Vagina (tissue), 2 donors: ENCODE measurements around the gene TNNT3. TPM values are rescaled to one million over a fixed set of nuclear protein-coding genes. Genes with fewer than 3 reads are reported as not detected.

Experiments
- DNase-seq, 2 donors: peaks; one replicate each; pipeline ENCODE4 v3.0.0-alpha.2; 2017; ENCODE audit errors: extremely low spot score in 2 of 2
- H3K27ac ChIP-seq: fragments of 200-600 bp; sonication (generic); one replicate; pipeline ENCODE4 v1.5.1; 2019
- H3K27me3 ChIP-seq: fragments of 200-600 bp; sonication (generic); one replicate; pipeline ENCODE4 v1.5.1; 2019
- H3K36me3 ChIP-seq, 2 donors: fragments of 200-600 bp; sonication (generic); one replicate each; pipeline ENCODE4 v1.5.1; 2017 to 2019
- H3K4me1 ChIP-seq: fragments of 200-600 bp; sonication (generic); one replicate; pipeline ENCODE4 v1.5.1; 2019
- H3K4me3 ChIP-seq, 2 donors: fragments of 200-600 bp; sonication (generic); 1 replicate in 1 of 2; 2 replicates in 1 of 2; pipeline ENCODE4 v1.5.1; 2016 to 2019
- H3K9me3 ChIP-seq: fragments of 200-600 bp; sonication (generic); one replicate; pipeline ENCODE4 v1.5.1; 2019
- CTCF ChIP-seq, 3 experiments: fragments of 450-650 bp in 2 of 3; fragments of 200-600 bp in 1 of 3; sonication (generic) in 1 of 3; IDR thresholded peaks; one replicate each; pipeline ENCODE4 v1.5.1; 2017 to 2019; ENCODE audit warnings: antibody characterized with exemption in 3 of 3, mild to moderate bottlenecking in 2 of 3, moderate library complexity in 2 of 3
- POLR2A ChIP-seq, 2 donors: fragments of 450-650 bp; IDR thresholded peaks; one replicate each; pipeline ENCODE4 v1.6.1; 2017; ENCODE audit warnings: antibody characterized with exemption in 2 of 2, mild to moderate bottlenecking in 2 of 2, moderate library complexity in 2 of 2
- POLR2AphosphoS5 ChIP-seq, 2 donors: sonication (generic); formaldehyde crosslinking; IDR thresholded peaks; one replicate each; pipeline ENCODE4 v1.9.0; 2017; ENCODE audit warnings: antibody characterized with exemption in 2 of 2, mild to moderate bottlenecking in 2 of 2, low read depth in 1 of 2; ENCODE audit not compliant: insufficient read depth in 1 of 2
- intact Hi-C: fragments of 100-400 bp; cut with DNase I; formaldehyde crosslinking; loops from one replicate; pipeline ENCODE4 v1.15.1; 2023
- total RNA-seq: library from RNA; depleted of rRNA; stranded (reverse); fragments of >200 nt; gene quantifications from one replicate; pipeline ENCODE4 v1.2.3, GENCODE V29; 2016

TNNT3 gene
- total RNA-seq, 1 donor from 2014 or later = 20.4 TPM

DNA sequence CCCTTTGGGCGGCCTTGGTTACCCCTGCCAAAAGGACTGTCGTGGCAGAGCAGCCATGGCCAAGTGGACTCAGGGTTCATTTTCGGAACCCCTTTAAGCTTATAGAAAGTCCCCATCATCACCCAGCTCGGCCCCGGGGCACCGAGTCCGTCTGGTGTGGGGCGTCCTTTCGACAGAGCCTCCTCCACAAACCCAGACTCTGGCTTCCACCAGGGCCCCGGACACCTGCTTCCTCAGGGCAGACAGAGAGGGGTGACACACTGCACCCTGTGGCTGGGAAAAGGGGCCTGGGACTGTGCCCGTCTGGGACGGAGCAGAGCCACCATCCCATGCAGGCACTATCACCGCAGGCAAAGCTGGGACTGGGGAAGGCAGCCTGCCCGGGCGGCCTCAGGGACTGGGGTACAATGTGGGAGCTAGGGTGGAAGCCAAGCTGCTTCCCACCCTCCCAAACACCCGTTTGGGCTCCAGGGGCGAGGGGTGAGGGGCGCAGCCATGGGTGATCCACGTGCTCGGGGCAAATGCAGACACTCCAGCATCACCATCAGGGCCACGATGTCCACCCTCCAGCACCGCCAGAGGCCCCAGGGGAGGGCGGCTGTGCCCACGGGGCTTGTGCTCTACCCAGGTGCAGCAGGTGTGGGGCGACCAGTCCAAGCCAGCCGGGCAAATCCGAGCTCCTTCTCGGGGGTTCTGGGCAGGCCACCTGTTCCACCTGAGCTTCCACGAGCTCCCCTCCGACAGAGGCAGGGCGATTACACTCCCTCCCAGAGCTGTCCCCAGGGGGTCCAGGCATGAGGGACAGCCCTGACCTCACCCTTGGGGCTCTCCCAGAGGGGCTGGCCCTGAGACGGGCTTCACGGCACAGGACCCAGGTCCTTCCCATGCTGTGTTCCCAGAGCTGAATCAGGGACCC, 15.9 kb downstream of the TNNT3 start:
- TF ChIP-seq POLR2A (IDR thresholded peaks at IDR 0.05) (no peak), CTCF (IDR thresholded peaks at IDR 0.05) (no peak), POLR2AphosphoS5 (IDR thresholded peaks at IDR 0.05; ENCODE audit: insufficient read depth in 1 of 2, low read depth in 1 of 2) (no peak)
- Histone ChIP-seq H3K9me3 (no peaks in the 10 kb centered on the region), H3K4me3 (no peak overlapping the region), H3K27ac (no peak overlapping the region), H3K4me1 (peaks cover 17% of the 10 kb centered on the region), H3K36me3 (no peaks in the 10 kb centered on the region), H3K27me3 (no peaks in the 10 kb centered on the region)
- intact Hi-C loops = no loop called here
- no peak for DNase-seq

DNA sequence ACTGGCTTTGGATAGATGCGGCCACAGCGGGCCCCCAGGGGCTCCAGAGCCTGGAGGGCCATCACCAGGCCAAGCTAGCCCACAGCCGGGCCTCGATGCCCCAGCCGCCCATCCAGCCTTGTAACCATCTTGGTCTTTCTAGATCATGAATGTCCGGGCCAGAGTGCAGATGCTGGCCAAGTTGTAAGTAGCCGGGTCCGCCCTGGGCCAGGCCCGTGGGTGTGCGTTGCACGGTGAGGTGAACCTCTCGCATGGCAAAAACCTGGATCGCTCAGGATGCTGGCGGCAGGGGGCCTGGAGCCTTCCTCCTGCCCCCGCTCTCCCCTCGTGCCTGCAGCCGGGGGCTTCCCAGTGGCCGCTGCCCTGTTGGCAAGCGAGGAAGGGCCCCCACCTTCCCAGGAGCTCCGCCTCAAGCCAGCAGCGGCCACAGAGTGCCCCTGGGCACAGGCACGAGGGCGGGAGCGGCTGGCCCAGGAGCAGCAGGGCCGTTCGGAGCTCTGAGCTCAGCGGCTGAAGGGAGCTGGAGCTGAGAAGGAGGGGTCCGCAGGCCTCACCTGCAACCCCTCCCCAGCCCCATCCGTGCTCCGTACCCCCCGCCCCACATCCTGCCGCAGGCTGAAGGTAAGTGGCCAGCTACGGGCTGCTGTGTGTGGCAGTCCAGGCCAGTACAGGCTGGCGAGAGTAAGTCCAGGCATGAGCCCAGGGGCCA, 16.7 kb downstream of the TNNT3 start:
- Histone ChIP-seq H3K9me3 (no peaks in the 10 kb centered on the region), H3K27me3 (no peaks in the 10 kb centered on the region), H3K4me1 (peaks cover 15% of the 10 kb centered on the region), H3K27ac (no peak overlapping the region), H3K36me3 (no peaks in the 10 kb centered on the region), H3K4me3 (no peak overlapping the region)
- DNase-seq = no peak
- intact Hi-C loops = no loop called here
- TF ChIP-seq POLR2A (IDR thresholded peaks at IDR 0.05) = no peak
- no peak for TF ChIP-seq POLR2AphosphoS5 (IDR thresholded peaks at IDR 0.05; ENCODE audit: insufficient read depth in 1 of 2, low read depth in 1 of 2)
- no peak for TF ChIP-seq CTCF (IDR thresholded peaks at IDR 0.05)

DNA sequence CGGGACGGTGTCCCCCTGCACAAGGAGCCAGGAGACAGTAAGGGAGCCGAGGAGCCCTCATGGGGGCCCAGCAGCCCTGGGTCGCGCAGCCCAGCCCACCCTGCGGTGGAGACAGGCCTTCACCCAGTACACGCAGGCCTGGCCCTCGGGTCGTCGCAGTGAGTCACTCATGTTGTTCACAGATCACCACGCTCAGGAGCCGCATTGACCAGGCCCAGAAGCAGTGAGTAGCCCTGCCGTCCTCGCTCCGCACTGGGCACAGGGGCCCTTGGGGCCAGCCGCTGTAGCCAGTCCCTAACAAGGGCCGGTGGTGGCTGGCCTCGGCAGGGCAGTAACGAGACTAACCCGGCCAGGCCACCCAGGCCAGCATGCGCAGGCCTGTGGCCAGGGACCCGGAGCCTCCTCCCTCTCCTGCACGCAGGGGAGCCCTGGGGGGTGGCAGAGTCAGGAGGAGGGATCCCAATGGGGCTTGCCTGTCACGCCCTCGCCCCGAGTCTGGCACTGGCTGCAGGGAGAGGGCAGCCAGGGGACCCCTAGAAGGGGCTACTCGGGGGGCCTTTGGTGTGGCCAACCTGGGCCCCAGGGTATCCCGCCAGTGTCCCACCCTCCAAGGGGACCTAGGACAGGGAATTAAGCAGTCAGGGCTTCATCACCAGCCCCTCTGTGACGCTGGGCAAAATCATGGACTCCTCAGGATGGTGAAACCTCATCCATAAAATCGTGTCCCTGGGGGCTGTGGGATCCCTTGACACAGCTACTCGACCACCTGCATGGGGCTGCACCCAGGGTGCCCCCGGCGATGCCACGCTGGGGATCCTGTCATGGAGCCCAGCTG, 17.5 kb downstream of the TNNT3 start:
- TF ChIP-seq CTCF (IDR thresholded peaks at IDR 0.05) (no peak), POLR2AphosphoS5 (IDR thresholded peaks at IDR 0.05; ENCODE audit: insufficient read depth in 1 of 2, low read depth in 1 of 2) (no peak), POLR2A (IDR thresholded peaks at IDR 0.05) (no peak)
- peaks cover 11% of the 10 kb centered on the region for H3K4me1 ChIP-seq
- no peak overlapping the region for H3K4me3 ChIP-seq
- no peaks in the 10 kb centered on the region for H3K36me3 ChIP-seq
- intact Hi-C loops = no loop called here
- no peak overlapping the region for H3K27ac ChIP-seq
- no peaks in the 10 kb centered on the region for H3K27me3 ChIP-seq
- no peak for DNase-seq
- no peaks in the 10 kb centered on the region for H3K9me3 ChIP-seq

DNA sequence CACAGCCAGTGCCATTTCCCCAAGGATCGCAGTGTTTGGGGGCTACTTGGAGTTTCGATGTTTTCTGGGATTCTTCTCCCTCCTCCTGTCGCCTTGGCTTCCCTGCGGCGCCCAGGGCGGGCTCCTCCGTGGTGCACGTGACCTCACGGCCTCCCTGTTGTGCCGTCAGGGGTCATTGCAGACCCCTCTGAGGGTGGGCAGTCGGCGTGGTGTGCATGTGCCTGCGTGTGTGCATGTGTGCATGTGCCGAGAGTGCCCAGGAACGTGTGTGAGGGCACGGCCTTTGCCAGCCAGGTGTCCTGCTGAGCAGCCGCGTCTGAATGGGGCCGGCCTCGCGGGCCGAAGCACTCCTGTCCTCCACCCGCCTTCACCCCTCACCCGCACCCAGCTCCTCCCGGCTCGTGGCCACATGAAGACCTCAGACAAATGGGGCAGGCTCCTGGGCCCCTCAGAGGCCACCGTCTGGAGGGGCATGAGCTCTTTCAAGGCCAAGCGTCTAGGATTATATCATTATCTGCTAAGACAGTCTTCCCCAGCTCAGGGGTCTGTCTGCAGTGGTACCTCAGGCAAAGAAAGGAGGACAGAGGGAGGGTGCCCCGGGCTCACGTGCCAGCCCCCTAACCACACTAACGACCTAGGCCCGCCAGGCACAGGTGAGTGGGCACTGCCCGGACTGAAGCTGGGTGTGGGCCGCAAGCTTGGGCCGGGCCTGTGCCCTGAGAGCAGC, 18.3 kb downstream of the TNNT3 start:
- Histone ChIP-seq H3K4me3 (no peak overlapping the region), H3K27me3 (no peaks in the 10 kb centered on the region), H3K4me1 (peaks cover 11% of the 10 kb centered on the region), H3K36me3 (no peaks in the 10 kb centered on the region), H3K9me3 (no peaks in the 10 kb centered on the region), H3K27ac (no peak overlapping the region)
- DNase-seq = no peak
- TF ChIP-seq POLR2A (IDR thresholded peaks at IDR 0.05) = no peak
- no peak for TF ChIP-seq POLR2AphosphoS5 (IDR thresholded peaks at IDR 0.05; ENCODE audit: insufficient read depth in 1 of 2, low read depth in 1 of 2)
- no peak for TF ChIP-seq CTCF (IDR thresholded peaks at IDR 0.05)
- intact Hi-C loops = no loop called here
